WTC11 (cell line): ENCODE data around the gene SMARCA4. TPM values are rescaled to one million over a fixed set of nuclear protein-coding genes. Genes with fewer than 3 reads are reported as not detected.

ENCODE experiments used
- ATAC-seq: fragments of 200-7000 bp; cut with Tn5 transposase; 2 replicates; pipeline ENCODE4 v1.10.0; 2021; ENCODE audit warnings: mild to moderate bottlenecking, moderate library complexity
- CTCF ChIA-PET: fragments of 300-600 bp; sonication (Branson Sonifier 250); formaldehyde crosslinking; loops from one replicate; lab custom pipeline; 2021; ENCODE audit warnings: antibody characterized with exemption; lab: Charles Lee
- POLR2A ChIA-PET: fragments of 350-600 bp; sonication (Branson Sonifier 250); formaldehyde crosslinking; loops from one replicate; lab custom pipeline; 2021; ENCODE audit warnings: antibody characterized with exemption; lab: Charles Lee
- DNase-seq: peaks from one replicate; pipeline ENCODE4 v3.0.0; 2021; ENCODE audit warnings: low spot score
- H3K27ac Mint-ChIP-seq: 2 replicates; pipeline ENCODE4 v1.8.0; 2021; ENCODE audit warnings: mixed read lengths
- H3K27me3 Mint-ChIP-seq: 2 replicates; pipeline ENCODE4 v1.8.0; 2021; ENCODE audit warnings: low read depth, mild to moderate bottlenecking, moderate library complexity, mixed read lengths
- H3K36me3 Mint-ChIP-seq: 2 replicates; pipeline ENCODE4 v1.8.0; 2021; ENCODE audit warnings: mixed read lengths
- H3K4me1 Mint-ChIP-seq: 2 replicates; pipeline ENCODE4 v1.8.0; 2022; ENCODE audit warnings: mixed read lengths
- H3K4me3 Mint-ChIP-seq: 2 replicates; pipeline ENCODE4 v1.8.0; 2021; ENCODE audit warnings: mild to moderate bottlenecking, moderate library complexity, mixed read lengths
- H3K9me3 Mint-ChIP-seq: 2 replicates; pipeline ENCODE4 v1.8.0; 2021; ENCODE audit warnings: mixed read lengths
- ATF1 ChIP-seq: sonication (generic); formaldehyde crosslinking; IDR thresholded peaks from 2 replicates; pipeline ENCODE4 v1.8.1; 2023; ENCODE audit warnings: mild to moderate bottlenecking, moderate library complexity, missing genetic modification reagents
- ATF3 ChIP-seq: sonication (generic); formaldehyde crosslinking; conservative IDR thresholded peaks from 2 replicates; pipeline ENCODE4 v1.8.1; 2022; ENCODE audit warnings: mild to moderate bottlenecking, missing genetic modification reagents
- CDX4 ChIP-seq: fragments of 250-450 bp; sonication (Bioruptor Pico); IDR thresholded peaks from 2 replicates; pipeline ENCODE4 v1.9.0; 2021; ENCODE audit warnings: moderate library complexity, mild to moderate bottlenecking, inconsistent platforms, borderline replicate concordance
- CREB1 ChIP-seq: sonication (generic); formaldehyde crosslinking; IDR thresholded peaks from 2 replicates; pipeline ENCODE4 v1.8.0; 2023; ENCODE audit warnings: mild to moderate bottlenecking, missing genetic modification reagents
- CREM ChIP-seq: sonication (generic); formaldehyde crosslinking; IDR thresholded peaks from 2 replicates; pipeline ENCODE4 v1.8.1; 2022; ENCODE audit warnings: mild to moderate bottlenecking, missing genetic modification reagents, moderate library complexity
- E2F5 ChIP-seq: sonication (generic); formaldehyde crosslinking; IDR thresholded peaks from 2 replicates; pipeline ENCODE4 v1.8.1; 2022; ENCODE audit warnings: mild to moderate bottlenecking, moderate library complexity, missing genetic modification reagents
- IRF2 ChIP-seq: sonication (generic); formaldehyde crosslinking; IDR thresholded peaks from 2 replicates; pipeline ENCODE4 v1.8.0; 2022; ENCODE audit warnings: low read depth, missing genetic modification reagents, borderline replicate concordance
- MAX ChIP-seq: sonication (generic); formaldehyde crosslinking; IDR thresholded peaks from 2 replicates; pipeline ENCODE4 v1.8.0; 2022; ENCODE audit warnings: mild to moderate bottlenecking, missing genetic modification reagents
- MXD4 ChIP-seq: fragments of 250-450 bp; sonication (Bioruptor Pico); IDR thresholded peaks from 2 replicates; pipeline ENCODE4 v1.8.0; 2021; ENCODE audit warnings: mild to moderate bottlenecking, moderate library complexity, borderline replicate concordance
- MYBL2 ChIP-seq: sonication (generic); formaldehyde crosslinking; IDR thresholded peaks from 2 replicates; pipeline ENCODE4 v1.8.1; 2023; ENCODE audit warnings: mild to moderate bottlenecking, moderate library complexity, missing genetic modification reagents
- NFE2L1 ChIP-seq: sonication (generic); formaldehyde crosslinking; IDR thresholded peaks from 2 replicates; pipeline ENCODE4 v1.8.1; 2023; ENCODE audit warnings: missing genetic modification reagents
- NFYB ChIP-seq: sonication (generic); formaldehyde crosslinking; conservative IDR thresholded peaks from 2 replicates; pipeline ENCODE4 v1.8.0; 2022; ENCODE audit warnings: low read depth, missing genetic modification reagents
- PRRX2 ChIP-seq: fragments of 250-450 bp; sonication (Bioruptor Pico); IDR thresholded peaks from 2 replicates; pipeline ENCODE4 v1.8.0; 2021; ENCODE audit warnings: mild to moderate bottlenecking
- SMAD3 ChIP-seq: sonication (generic); formaldehyde crosslinking; IDR thresholded peaks from 2 replicates; pipeline ENCODE4 v1.8.0; 2022; ENCODE audit warnings: missing genetic modification reagents, mild to moderate bottlenecking, borderline replicate concordance
- TCF7 ChIP-seq: sonication (generic); formaldehyde crosslinking; IDR thresholded peaks from 2 replicates; pipeline ENCODE4 v1.8.0; 2022; ENCODE audit warnings: mild to moderate bottlenecking, low read depth, missing genetic modification reagents, moderate library complexity
- TEAD4 ChIP-seq: sonication (generic); formaldehyde crosslinking; IDR thresholded peaks from 2 replicates; pipeline ENCODE4 v1.8.0; 2022; ENCODE audit warnings: mild to moderate bottlenecking, missing genetic modification reagents
- ZBTB21 ChIP-seq: sonication (generic); formaldehyde crosslinking; IDR thresholded peaks from 2 replicates; pipeline ENCODE4 v1.8.1; 2023; ENCODE audit warnings: mild to moderate bottlenecking, missing genetic modification reagents, borderline replicate concordance
- ZBTB43 ChIP-seq: sonication (generic); formaldehyde crosslinking; IDR thresholded peaks from 2 replicates; pipeline ENCODE4 v1.8.1; 2023; ENCODE audit warnings: mild to moderate bottlenecking, missing genetic modification reagents
- ZNF121 ChIP-seq: sonication (generic); formaldehyde crosslinking; IDR thresholded peaks from 2 replicates; pipeline ENCODE4 v1.8.0; 2023; ENCODE audit warnings: missing genetic modification reagents
- ZNF138 ChIP-seq: sonication (generic); formaldehyde crosslinking; conservative IDR thresholded peaks from 2 replicates; pipeline ENCODE4 v1.8.1; 2022; ENCODE audit warnings: mild to moderate bottlenecking, moderate library complexity, missing genetic modification reagents
- ZNF396 ChIP-seq: fragments of 250-450 bp; sonication (Bioruptor Pico); IDR thresholded peaks from 2 replicates; pipeline ENCODE4 v1.8.0; 2021; ENCODE audit warnings: mild to moderate bottlenecking, moderate library complexity, borderline replicate concordance
- ZNF416 ChIP-seq: fragments of 250-450 bp; sonication (Bioruptor Pico); IDR thresholded peaks from 2 replicates; pipeline ENCODE4 v1.9.0; 2021; ENCODE audit warnings: mild to moderate bottlenecking, inconsistent platforms
- ZNF532 ChIP-seq: fragments of 250-450 bp; sonication (Bioruptor Pico); IDR thresholded peaks from 2 replicates; pipeline ENCODE4 v1.9.0; 2021; ENCODE audit warnings: mild to moderate bottlenecking, borderline replicate concordance
- total RNA-seq: library from RNA; stranded (reverse); gene quantifications from 3 replicates; pipeline ENCODE4 v1.2.3, GENCODE V29; 2021
- TF ChIP-seq, protein P1 (sequence below): sonication (generic); formaldehyde crosslinking; IDR thresholded peaks from 2 replicates; pipeline ENCODE4 v1.8.1; 2022; ENCODE audit warnings: mild to moderate bottlenecking, missing genetic modification reagents, moderate library complexity, borderline replicate concordance
- TF ChIP-seq, protein P2 (sequence below): sonication (generic); formaldehyde crosslinking; IDR thresholded peaks from 2 replicates; pipeline ENCODE4 v1.8.0; 2022; ENCODE audit warnings: mild to moderate bottlenecking, missing genetic modification reagents

Gene SMARCA4
- total RNA-seq, 1 experiment from 2014 or later = 295 TPM

GRCh38 chr19:11025445-11025844, 64.6 kb downstream of the SMARCA4 start:
- DNase-seq (no peak), ATAC-seq (no peak)
- no peaks in the 10 kb centered on the region for H3K27me3 Mint-ChIP-seq
- POLR2A ChIA-PET = interaction anchor here (0.5 kb wide), 1 partner anchor 61 kb away, joined by 4 read pairs; no protein-coding TSS in a partner anchor
- H3K9me3 Mint-ChIP-seq = no peaks in the 10 kb centered on the region
- no peak overlapping the region for H3K4me3 Mint-ChIP-seq
- CTCF ChIA-PET = interaction anchor here (1.4 kb wide), 1 partner anchor 10 kb away, joined by 3 read pairs; no protein-coding TSS in a partner anchor
- no peak for TF ChIP-seq E2F5 (CRISPR knock-in tag)
- no peak for TF ChIP-seq NFYB (CRISPR knock-in tag)
- TF ChIP-seq TCF7 = no peak
- TF ChIP-seq ZBTB21 (CRISPR knock-in tag) = no peak
- no peak for TF ChIP-seq CDX4
- TF ChIP-seq ATF1 (CRISPR knock-in tag) = no peak
- no peak for TF ChIP-seq ZNF138 (CRISPR knock-in tag)
- no peak for TF ChIP-seq ZNF416 (CRISPR knock-in tag)
- TF ChIP-seq PRRX2 (CRISPR knock-in tag) = no peak
- no peak for TF ChIP-seq MXD4 (CRISPR knock-in tag)
- no peak for TF ChIP-seq ZNF532 (CRISPR knock-in tag)
- no peak for TF ChIP-seq CREM (CRISPR knock-in tag)
- TF ChIP-seq IRF2 = no peak
- no peak for TF ChIP-seq TEAD4
- no peak for TF ChIP-seq SMAD3 (CRISPR knock-in tag)
- TF ChIP-seq, protein P1, sequence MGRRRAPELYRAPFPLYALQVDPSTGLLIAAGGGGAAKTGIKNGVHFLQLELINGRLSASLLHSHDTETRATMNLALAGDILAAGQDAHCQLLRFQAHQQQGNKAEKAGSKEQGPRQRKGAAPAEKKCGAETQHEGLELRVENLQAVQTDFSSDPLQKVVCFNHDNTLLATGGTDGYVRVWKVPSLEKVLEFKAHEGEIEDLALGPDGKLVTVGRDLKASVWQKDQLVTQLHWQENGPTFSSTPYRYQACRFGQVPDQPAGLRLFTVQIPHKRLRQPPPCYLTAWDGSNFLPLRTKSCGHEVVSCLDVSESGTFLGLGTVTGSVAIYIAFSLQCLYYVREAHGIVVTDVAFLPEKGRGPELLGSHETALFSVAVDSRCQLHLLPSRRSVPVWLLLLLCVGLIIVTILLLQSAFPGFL (CRISPR knock-in tag) = no peak
- no peak for TF ChIP-seq NFE2L1 (CRISPR knock-in tag)
- TF ChIP-seq ATF3 (CRISPR knock-in tag) = no peak
- TF ChIP-seq ZNF121 (CRISPR knock-in tag) = no peak
- H3K36me3 Mint-ChIP-seq = peaks cover 72% of the 10 kb centered on the region
- no peaks in the 10 kb centered on the region for H3K4me1 Mint-ChIP-seq
- H3K27ac Mint-ChIP-seq = no peak overlapping the region

DNA sequence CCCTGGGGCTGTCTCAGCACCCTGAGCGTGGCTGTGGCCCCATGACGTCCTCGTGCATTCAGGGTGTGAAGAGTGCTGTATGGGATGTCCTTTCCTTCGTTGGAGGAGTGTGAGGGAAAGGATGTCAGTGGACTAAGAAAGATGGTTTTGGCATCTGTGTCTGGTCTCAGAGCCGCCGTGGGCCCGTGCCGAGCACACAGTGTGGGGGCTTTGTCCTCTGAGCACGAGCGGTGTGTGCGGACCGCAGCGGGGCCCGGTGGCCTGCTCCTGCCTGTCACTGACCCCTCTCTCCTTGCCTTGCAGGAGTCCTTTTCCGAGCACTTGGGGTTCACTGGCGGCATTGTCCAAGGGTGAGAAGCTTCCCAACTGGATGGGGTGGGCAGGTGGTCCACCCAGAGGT, 65.2 kb downstream of the SMARCA4 start:
- Mint-ChIP-seq H3K36me3 (peaks cover 73% of the 10 kb centered on the region), H3K27me3 (no peaks in the 10 kb centered on the region), H3K4me1 (no peaks in the 10 kb centered on the region), H3K4me3 (no peak overlapping the region), H3K27ac (no peak overlapping the region; the same call in 1 of the 2 replicates), H3K9me3 (no peaks in the 10 kb centered on the region)
- POLR2A ChIA-PET = interaction anchor here (0.5 kb wide), 1 partner anchor 157 kb away, joined by 3 read pairs; no protein-coding TSS in a partner anchor
- DNase-seq (no peak), ATAC-seq (no peak)
- CTCF ChIA-PET = no interaction called here
- TF ChIP-seq ZBTB43 (CRISPR knock-in tag) (no peak), TCF7 (no peak), MAX (CRISPR knock-in tag) (no peak), MYBL2 (CRISPR knock-in tag) (no peak), CREB1 (CRISPR knock-in tag) (no peak), E2F5 (CRISPR knock-in tag) (no peak), ZNF396 (no peak), ZBTB21 (CRISPR knock-in tag) (no peak), PRRX2 (CRISPR knock-in tag) (no peak)
- TF ChIP-seq, protein P2, sequence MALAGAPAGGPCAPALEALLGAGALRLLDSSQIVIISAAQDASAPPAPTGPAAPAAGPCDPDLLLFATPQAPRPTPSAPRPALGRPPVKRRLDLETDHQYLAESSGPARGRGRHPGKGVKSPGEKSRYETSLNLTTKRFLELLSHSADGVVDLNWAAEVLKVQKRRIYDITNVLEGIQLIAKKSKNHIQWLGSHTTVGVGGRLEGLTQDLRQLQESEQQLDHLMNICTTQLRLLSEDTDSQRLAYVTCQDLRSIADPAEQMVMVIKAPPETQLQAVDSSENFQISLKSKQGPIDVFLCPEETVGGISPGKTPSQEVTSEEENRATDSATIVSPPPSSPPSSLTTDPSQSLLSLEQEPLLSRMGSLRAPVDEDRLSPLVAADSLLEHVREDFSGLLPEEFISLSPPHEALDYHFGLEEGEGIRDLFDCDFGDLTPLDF = no peak
